T follicular helper cell (primary cell): ENCODE measurements around the gene KBTBD6.
"Not testable (repeated sequence)": the region's sequence is repeated elsewhere in the genome, so short reads cannot be mapped to it uniquely, and the experiment has no call there.

Experiments
- DNase-seq: peaks from one replicate; pipeline ENCODE4 v3.0.0-alpha.2; 2020; ENCODE audit warnings: low read depth
- total RNA-seq, 2 experiments: gene quantifications; one replicate each; lab custom pipeline; 2026; lab: John Stamatoyannopoulos, UW

The KBTBD6 gene
- 12.6 to 20.9 reads per million in 2 experiments for total RNA-seq

DNA sequence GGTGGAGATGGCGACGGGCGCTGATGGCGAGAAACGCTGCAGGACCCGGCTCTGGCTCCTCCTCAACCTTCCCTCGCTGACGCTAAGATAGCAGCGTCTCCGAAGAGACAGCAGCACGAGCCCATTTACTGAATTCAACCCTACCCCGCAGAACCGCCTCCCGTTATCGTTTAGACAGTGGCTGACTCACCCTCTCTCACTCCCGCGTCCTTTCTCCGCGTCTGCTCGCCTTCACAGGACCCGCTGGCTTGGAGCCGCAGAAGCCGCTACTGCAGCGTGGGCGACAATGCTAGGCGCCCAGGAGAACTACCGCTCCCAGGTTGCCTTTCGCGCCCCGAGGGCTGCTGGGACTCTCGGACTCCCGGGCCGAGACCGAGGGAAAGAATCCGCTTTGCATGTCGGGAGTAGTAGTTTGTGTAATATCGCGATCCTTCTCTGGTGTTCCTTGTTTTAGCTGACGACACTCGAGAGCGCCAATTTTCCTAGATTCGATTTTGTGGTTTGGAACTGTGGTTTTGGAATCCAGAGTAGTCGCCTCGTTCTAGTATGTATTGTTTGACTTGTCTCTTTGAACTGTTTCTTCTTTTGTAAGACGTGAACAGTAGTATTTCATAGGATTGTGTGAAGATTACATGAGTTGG is at the start of gene KBTBD6:
Gene KBTBD6 (minus strand): TSS at position 291 of the 641 bp plus-strand sequence. CDS start 291 bp downstream, outside the sequence.
- peak; percentile 89 for DNase-seq

DNA sequence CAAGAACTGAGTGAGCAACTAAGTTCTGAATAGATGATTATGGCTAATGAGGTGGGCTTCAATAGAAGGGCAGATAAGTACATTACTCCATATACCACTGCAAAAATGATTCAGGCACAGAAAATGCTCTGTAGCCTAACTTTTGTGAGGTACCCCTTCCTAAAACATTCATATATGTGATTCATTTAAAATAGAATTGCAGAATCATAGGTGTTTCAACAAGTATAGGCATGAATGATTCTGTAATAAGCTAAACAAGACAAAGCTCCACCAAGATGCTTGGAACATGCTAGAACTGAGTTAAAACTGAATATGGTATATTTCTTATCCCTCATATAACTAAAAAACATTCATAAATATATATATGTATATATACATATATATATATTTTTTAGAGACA is 49.6 kb upstream of the KBTBD6 start:
- DNase-seq: no peak

GRCh38 chr13:41179593-41180250 is 47.1 kb upstream of the KBTBD6 start:
- DNase-seq: no peak

DNA sequence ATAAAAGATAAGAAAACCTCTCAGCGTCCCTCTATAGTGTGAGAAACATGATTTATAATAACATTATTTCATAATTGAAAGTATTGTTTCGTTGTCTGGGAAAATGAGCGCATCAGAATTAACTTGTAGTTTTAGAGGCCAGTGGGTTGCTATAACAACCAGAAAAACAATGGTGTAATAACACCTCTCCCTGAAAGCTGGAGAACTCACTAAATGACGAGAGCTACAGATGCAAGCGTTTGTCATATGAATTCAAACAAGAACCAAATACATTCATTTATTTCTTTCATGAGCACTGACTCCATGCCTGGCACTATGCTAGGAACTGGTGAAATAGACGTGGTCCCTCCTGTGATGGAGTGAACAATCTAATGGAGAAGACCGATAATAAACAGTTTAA is 45.4 kb upstream of the KBTBD6 start:
- no peak for DNase-seq

DNA sequence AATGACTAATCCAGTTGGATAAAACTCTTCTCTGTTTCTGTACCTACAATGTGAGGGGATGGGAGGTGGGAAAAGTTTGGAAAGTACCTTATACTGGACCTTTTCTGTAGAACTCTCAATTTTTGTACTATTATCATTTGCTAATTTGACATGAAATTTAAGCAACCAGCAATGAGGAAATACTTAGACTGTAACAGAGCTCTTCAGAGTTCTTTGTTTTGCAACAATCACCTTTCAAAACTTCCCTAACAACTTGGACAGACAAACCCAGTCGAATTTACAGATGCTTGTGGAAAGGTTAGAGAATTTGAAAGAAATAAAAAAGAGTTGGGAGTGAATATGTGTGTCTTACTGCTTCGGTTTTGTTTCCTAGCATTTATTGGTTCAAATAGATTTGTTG is 45.0 kb upstream of the KBTBD6 start:
- DNase-seq: no peak

DNA sequence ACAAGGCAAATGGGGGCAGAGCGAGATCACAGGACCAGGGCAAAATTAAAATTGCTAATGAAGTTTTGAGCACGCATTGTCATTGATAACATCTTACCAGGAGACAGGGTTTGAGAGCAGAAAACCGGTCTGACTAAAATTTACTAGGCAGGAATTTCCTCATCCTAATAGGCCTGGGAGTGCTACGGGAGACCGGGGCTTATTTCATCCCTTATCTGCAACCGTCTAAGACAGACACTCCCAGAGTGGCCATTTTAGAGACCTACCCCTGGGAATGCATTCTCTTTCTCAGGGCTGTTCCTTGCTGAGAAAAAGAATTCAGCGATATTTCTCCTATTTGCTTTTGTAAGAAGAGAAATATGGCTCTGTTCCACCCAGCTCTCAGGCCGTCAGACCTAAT is 43.0 kb upstream of the KBTBD6 start:
- DNase-seq: not testable (repeated sequence)

- DNase-seq: no peak
Observed at GRCh38 chr13:41162151-41162550, 29.5 kb upstream of the KBTBD6 start.

GRCh38 chr13:41159174-41159573 is 26.6 kb upstream of the KBTBD6 start:
- DNase-seq: no peak

- DNase-seq: no peak
Observed at GRCh38 chr13:41157048-41157717, 24.6 kb upstream of the KBTBD6 start.

DNA sequence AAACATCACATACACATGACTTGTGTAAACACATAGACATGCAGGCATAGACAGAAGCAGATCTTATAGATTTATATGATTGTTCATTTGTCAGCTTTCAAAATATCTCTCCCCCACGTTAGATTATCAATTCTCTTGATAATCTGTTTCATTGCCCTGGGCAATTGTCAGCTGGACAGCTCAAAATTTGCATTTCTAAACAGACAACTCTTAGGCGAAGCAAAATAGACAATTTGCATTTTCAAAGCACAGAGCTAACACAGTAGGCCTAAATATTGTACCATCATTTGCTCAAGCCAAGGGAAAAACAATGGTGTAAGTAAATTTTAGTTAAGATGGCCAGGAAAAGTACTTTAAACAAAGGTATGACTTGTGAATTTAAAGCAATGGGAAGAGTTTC is 24.0 kb upstream of the KBTBD6 start:
- no peak for DNase-seq

GRCh38 chr13:41154042-41154441 is 21.4 kb upstream of the KBTBD6 start:
- no peak for DNase-seq

- DNase-seq: no peak
Observed at GRCh38 chr13:41152005-41152404, 19.4 kb upstream of the KBTBD6 start.

GRCh38 chr13:41150058-41150457 is 17.5 kb upstream of the KBTBD6 start:
- no peak for DNase-seq

DNA sequence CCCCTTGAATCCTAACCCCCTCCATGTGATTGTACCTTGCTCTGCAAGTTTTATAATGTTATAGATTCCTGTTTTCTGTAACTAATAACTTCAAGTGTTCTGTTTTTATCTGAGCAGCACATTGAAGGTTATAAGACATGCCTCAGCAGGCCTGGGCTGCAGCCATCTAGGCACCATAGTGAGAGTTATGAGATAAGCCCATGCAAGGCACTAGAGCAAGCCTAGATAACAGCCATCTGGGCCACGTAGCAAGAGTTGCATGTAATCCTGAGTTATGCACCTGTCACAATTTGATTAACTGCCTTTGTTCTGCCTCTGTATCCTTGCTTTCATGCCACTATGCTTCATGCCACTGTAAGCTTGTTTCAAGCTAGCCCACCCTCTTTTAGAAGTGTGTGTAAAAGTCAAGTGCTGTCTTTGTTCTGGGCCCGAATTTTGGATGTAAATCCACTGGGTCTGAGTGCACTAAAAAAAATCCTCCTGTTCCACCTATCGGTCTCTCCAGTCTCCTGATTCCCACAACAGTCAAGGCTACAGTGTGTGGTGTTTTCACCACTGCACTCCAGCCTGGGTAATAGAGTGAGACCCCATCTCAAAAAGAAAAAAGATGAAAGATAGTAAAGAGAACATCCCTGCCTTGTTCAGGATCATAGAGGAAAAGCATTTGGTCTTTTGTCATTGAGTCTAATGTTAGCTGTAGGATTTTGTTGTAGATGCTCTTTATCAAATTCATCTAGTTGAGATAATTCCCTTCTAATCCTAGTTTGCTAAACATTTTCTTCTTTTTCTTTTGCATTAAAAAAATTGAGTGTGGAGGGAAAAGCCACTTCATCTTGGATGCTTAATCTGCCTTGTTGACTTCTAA is 16.0 kb upstream of the KBTBD6 start:
- DNase-seq: no peak

DNA sequence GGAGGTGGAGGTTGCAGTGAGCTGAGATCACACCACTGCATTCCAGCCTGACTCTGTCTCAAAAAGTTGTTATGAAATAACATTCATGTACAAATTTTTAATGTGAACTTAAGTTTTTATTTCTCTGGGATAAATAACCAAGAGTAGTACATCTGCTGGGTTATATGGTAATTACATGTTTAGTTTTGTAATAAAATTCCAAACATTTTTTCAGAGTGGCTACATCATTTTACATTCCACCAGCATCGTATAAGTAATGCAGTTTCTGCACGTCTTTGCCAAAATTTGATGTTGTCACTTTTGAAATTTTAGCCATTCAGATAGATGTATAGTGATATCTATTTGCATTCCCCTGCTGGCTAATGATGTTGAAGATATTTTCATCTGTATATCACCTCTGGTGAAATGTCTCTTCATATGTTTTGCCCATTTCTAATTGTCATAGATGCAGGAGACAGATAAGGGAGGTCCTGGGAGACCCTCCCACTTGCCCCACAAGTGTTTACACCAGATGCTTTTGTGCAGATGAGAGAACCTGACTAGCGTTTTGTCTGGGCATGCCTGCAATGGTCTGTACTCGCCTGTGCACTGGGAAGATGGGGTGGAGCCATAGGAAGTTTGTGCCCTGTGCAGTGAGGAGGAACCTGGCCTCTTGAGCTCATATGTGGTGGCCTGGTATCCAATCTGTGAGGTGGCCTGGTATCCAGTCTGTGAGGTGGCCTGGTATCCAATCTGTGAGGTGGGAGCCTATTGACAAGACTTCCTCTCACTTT is 12.7 kb upstream of the KBTBD6 start:
- no peak for DNase-seq

DNA sequence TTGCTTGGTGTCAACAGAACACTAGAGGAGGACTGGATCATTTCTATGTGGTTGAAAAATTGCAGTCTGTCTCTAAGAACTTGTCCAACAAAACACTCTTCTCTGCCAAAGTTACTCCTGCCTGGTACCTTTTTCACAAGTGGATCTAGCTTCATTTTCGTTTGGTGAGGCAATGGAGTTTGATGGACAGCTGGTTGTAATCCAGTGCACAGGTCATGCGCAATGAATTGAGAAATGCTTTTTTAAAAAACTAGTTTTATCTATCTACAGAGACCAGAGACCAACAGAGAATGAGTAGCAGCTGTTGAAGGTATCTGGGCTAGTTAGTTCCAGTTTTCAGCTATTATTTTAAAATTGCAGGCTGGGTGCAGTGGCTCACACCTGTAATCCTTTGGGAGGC is 12.0 kb upstream of the KBTBD6 start:
- no peak for DNase-seq

- no peak for DNase-seq
Observed at GRCh38 chr13:41139296-41139966, 6.8 kb upstream of the KBTBD6 start.

- no peak for DNase-seq
Observed at GRCh38 chr13:41137951-41138350, 5.3 kb upstream of the KBTBD6 start.

- DNase-seq: no peak
Observed at GRCh38 chr13:41137241-41137640, 4.6 kb upstream of the KBTBD6 start.

DNA sequence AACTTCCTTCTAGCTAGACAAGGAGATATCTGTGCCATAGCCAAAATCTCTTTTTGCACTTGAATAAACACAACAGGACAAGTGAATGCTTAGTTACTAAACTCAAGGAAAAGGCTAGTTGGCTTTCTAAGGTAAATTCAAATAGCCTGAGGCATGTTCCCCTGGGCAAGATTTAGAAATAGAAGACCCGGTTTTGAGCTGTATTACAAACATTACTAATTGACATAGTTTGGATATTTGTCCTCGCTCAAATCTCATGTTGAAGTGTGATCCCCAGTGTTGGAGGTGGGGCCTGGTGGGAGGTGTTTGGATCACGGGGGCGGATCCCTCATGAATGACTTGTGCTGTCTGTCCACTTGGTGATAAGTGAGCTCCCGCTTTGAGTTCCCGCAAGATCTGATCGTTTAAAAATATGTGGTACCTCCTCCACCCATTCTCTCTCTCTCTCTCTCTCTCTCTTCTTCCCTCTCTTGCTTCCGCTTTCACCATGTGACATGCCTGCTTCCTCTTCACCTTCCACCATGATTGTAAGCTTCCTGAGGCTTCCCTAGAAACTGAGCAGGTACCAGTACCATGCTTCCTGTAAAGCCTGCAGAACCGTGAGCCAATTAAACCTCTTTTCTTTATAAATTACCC is 3.9 kb upstream of the KBTBD6 start:
- DNase-seq: no peak
